Stomach (tissue), 9 donors: ENCODE results near the gene IGSF21. TPM values are rescaled to one million over a fixed set of nuclear protein-coding genes. Genes with fewer than 3 reads are reported as not detected.

Source experiments
- DNase-seq, 2 donors: peaks; one replicate each; pipeline versions ENCODE4 v3.0.0 to v3.0.0-alpha.2; 2013 to 2019
- H3K27ac ChIP-seq, 5 donors: fragments of 200-600 bp in 4 of 5; sonication (generic) in 4 of 5; one replicate each; pipeline ENCODE4 v1.5.1; 2013 to 2019; ENCODE audit warnings: mild to moderate bottlenecking in 1 of 5, moderate library complexity in 1 of 5
- H3K27me3 ChIP-seq, 3 donors: fragments of 200-600 bp; sonication (generic); one replicate each; pipeline ENCODE4 v1.5.1; 2017 to 2019; ENCODE audit warnings: mixed run types in 1 of 3
- H3K36me3 ChIP-seq, 4 donors: fragments of 200-600 bp; sonication (generic); 1 replicate in 3 of 4; 2 replicates in 1 of 4; pipeline ENCODE4 v1.5.1; 2016 to 2019
- H3K4me1 ChIP-seq, 4 donors: fragments of 200-600 bp; sonication (generic); one replicate each; pipeline ENCODE4 v1.5.1; 2016 to 2019
- H3K4me3 ChIP-seq, 4 donors: fragments of 200-600 bp; sonication (generic) in 3 of 4; one replicate each; pipeline ENCODE4 v1.5.1; 2016 to 2019; ENCODE audit warnings: mild to moderate bottlenecking in 1 of 4
- H3K9me3 ChIP-seq, 4 donors: fragments of 200-600 bp; sonication (generic); one replicate each; pipeline ENCODE4 v1.5.1; 2016 to 2019
- CTCF ChIP-seq, 7 experiments: fragments of 450-650 bp in 4 of 7; fragments of 200-600 bp in 3 of 7; sonication (generic) in 3 of 7; IDR thresholded peaks; one replicate each; pipeline ENCODE4 v1.5.1; 2016 to 2019; ENCODE audit warnings: antibody characterized with exemption in 7 of 7, control low read depth in 2 of 7, mild to moderate bottlenecking in 1 of 7
- EP300 ChIP-seq: sonication (generic); formaldehyde crosslinking; IDR thresholded peaks from one replicate; pipeline ENCODE4 v1.6.1; 2017; ENCODE audit warnings: antibody characterized with exemption
- POLR2A ChIP-seq, 4 donors: fragments of 450-650 bp; IDR thresholded peaks; one replicate each; pipeline ENCODE4 v1.6.1; 2016; ENCODE audit warnings: antibody characterized with exemption in 4 of 4, control low read depth in 2 of 4, mild to moderate bottlenecking in 1 of 4, moderate library complexity in 1 of 4
- POLR2AphosphoS5 ChIP-seq, 3 donors: sonication (generic); formaldehyde crosslinking; IDR thresholded peaks; one replicate each; pipeline ENCODE4 v1.6.1; 2016; ENCODE audit warnings: antibody characterized with exemption in 3 of 3
- WGBS, 5 donors: extraction: QIAGEN DNeasy Blood & Tissue Kit in 3 of 5; methylation state at CpG; one replicate each; pipeline versions ENCODE4 v1.1.5 to v1.1.7; 2013 to 2018; 5-methylcytosine and 5-hydroxymethylcytosine counted together
- intact Hi-C: fragments of 100-400 bp; cut with DNase I; formaldehyde crosslinking; loops from one replicate; pipeline ENCODE4 v1.15.1; 2023; ENCODE audit warnings: low total_unique reads
- polyA plus RNA-seq, 3 donors: library from polyadenylated mRNA; stranded (reverse); fragments of 200-250 nt; gene quantifications; one replicate each; pipeline ENCODE4 v1.2.3, GENCODE V29; 2013
- total RNA-seq, 5 donors: library from RNA; depleted of rRNA; stranded (reverse); fragments of >200 nt; gene quantifications; one replicate each; pipeline versions ENCODE4 v1.1.0 to v1.2.3, GENCODE V29; 2014 to 2016
- donor health status: healthy with polysubstance abuse.
- donor health status: Bipolar disorder and iron deficiency.
- donor health status: healthy.

Gene IGSF21
- total and polyA plus RNA-seq, 8 donors, result 0.25 to 2.0 (median 1.1) TPM; not detected in 3

GRCh38 chr1:18279351-18280074, 171.9 kb downstream of the IGSF21 start:
- no peaks in the 10 kb centered on the region for H3K36me3 ChIP-seq
- no peaks in the 10 kb centered on the region for H3K4me1 ChIP-seq
- no peak overlapping the region for H3K4me3 ChIP-seq
- WGBS, 5 donors, result 78 to 85% (median 81%) methylated on average over 5 to 15 of the region's 15 CpGs
- no peak overlapping the region for H3K27ac ChIP-seq
- no peak for DNase-seq
- no peaks in the 10 kb centered on the region for H3K9me3 ChIP-seq
- intact Hi-C loops, result no loop called here
- peaks cover 0 to 63% (median 16%) of the 10 kb centered on the region in 3 donors for H3K27me3 ChIP-seq
- TF ChIP-seq POLR2A (IDR thresholded peaks at IDR 0.05), result no peak

- H3K36me3 ChIP-seq, result no peaks in the 10 kb centered on the region
Observed at GRCh38 chr1:18280956-18281355, 173.4 kb downstream of the IGSF21 start.

GRCh38 chr1:18282851-18283600, 175.4 kb downstream of the IGSF21 start:
- Histone ChIP-seq H3K27ac (no peak overlapping the region), H3K4me1 (no peaks in the 10 kb centered on the region), H3K36me3 (no peaks in the 10 kb centered on the region), H3K9me3 (no peaks in the 10 kb centered on the region), H3K27me3 (peaks cover 0 to 74% (median 24%) of the 10 kb centered on the region in 3 donors), H3K4me3 (no peak overlapping the region)
- intact Hi-C loops, result no loop called here
- no peak for TF ChIP-seq EP300
- TF ChIP-seq CTCF (IDR thresholded peaks at IDR 0.05), result no peak
- TF ChIP-seq POLR2A (IDR thresholded peaks at IDR 0.05), result no peak
- no peak for TF ChIP-seq POLR2AphosphoS5 (IDR thresholded peaks at IDR 0.05)
- WGBS, 5 donors, result 48 to 61% (median 50%) methylated on average over 11 to 13 of the region's 13 CpGs
- no peak for DNase-seq

More at GRCh38 chr1:18280956-18281355, 173.4 kb downstream of the IGSF21 start:
- Histone ChIP-seq H3K9me3 (no peaks in the 10 kb centered on the region), H3K27ac (no peak overlapping the region), H3K4me3 (no peak overlapping the region), H3K4me1 (no peaks in the 10 kb centered on the region), H3K27me3 (peaks cover 0 to 64% (median 18%) of the 10 kb centered on the region in 3 donors)
- no peak for DNase-seq
- intact Hi-C loops, result no loop called here
- no peak for TF ChIP-seq POLR2AphosphoS5 (IDR thresholded peaks at IDR 0.05)
- WGBS, 5 donors, result 60 to 74% (median 63%) methylated on average over 5 of the region's 5 CpGs

- Histone ChIP-seq H3K36me3 (no peaks in the 10 kb centered on the region), H3K9me3 (no peaks in the 10 kb centered on the region), H3K27me3 (peaks cover 0 to 82% (median 24%) of the 10 kb centered on the region in 3 donors), H3K27ac (no peak overlapping the region), H3K4me3 (no peak overlapping the region), H3K4me1 (no peaks in the 10 kb centered on the region)
- DNase-seq, result no peak
- WGBS, 5 donors, result 57 to 66% (median 63%) methylated on average over 13 of the region's 13 CpGs
- TF ChIP-seq EP300, result no peak
- no peak for TF ChIP-seq CTCF (IDR thresholded peaks at IDR 0.05)
- no peak for TF ChIP-seq POLR2A (IDR thresholded peaks at IDR 0.05)
- TF ChIP-seq POLR2AphosphoS5 (IDR thresholded peaks at IDR 0.05), result no peak
- intact Hi-C loops, result no loop called here
Observed at GRCh38 chr1:18283601-18284385, 176.2 kb downstream of the IGSF21 start.
